Caco-2 (cell line): ENCODE results near the gene BHLHE23. TPM values are rescaled to one million over a fixed set of nuclear protein-coding genes. Genes with fewer than 3 reads are reported as not detected.
A peak's percentile ranks its signal among the peaks of the same experiment; 100 is the strongest.

Experiments
- BruUV-seq: library from RNA; stranded (reverse); fragments of 400-500 nt; replicated peaks from 2 replicates; lab custom pipeline; 2021; lab: Mats Ljungman, UMichigan
- CTCF ChIA-PET: fragments of 300-600 bp; sonication (Branson Sonifier 250); formaldehyde crosslinking; loops from one replicate; lab custom pipeline; 2022; ENCODE audit warnings: antibody characterized with exemption; lab: Charles Lee
- POLR2A ChIA-PET: fragments of 300-600 bp; sonication (Branson Sonifier 250); formaldehyde crosslinking; loops from one replicate; lab custom pipeline; 2022; ENCODE audit warnings: antibody characterized with exemption; lab: Charles Lee
- DNase-seq, 2 experiments: peaks; one replicate each; pipeline versions ENCODE4 v3.0.0 to v3.0.0-alpha.2; 2020 to 2022
- H3K27me3 ChIP-seq: replicated peaks from 2 replicates; pipeline ENCODE4 v1.6.0; 2011; ENCODE audit warnings: low read length; ENCODE audit not compliant: control insufficient read depth, insufficient read depth
- H3K36me3 ChIP-seq: 2 replicates; pipeline ENCODE4 v1.5.1; 2011; ENCODE audit warnings: low read length; ENCODE audit not compliant: control insufficient read depth, insufficient read depth
- H3K4me1 ChIP-seq: fragments of 250-450 bp; sonication (Bioruptor Pico); 2 replicates; pipeline ENCODE4 v1.5.1; 2020; ENCODE audit warnings: mild to moderate bottlenecking
- H3K4me3 ChIP-seq: 2 replicates; pipeline ENCODE4 v1.5.1; 2011; ENCODE audit warnings: low read depth, mild to moderate bottlenecking, control low read depth, low read length
- H3K9me3 ChIP-seq: fragments of 250-450 bp; sonication (Bioruptor Pico); 2 replicates; pipeline ENCODE4 v1.5.1; 2020; ENCODE audit warnings: mild to moderate bottlenecking, moderate library complexity
- H3K27ac Mint-ChIP-seq: one replicate; pipeline ENCODE4 v1.8.0; 2022; ENCODE audit warnings: mixed read lengths; ENCODE audit not compliant: unreplicated experiment
- H3K27me3 Mint-ChIP-seq: one replicate; pipeline ENCODE4 v1.8.0; 2022; ENCODE audit warnings: mixed read lengths; ENCODE audit not compliant: insufficient read depth, unreplicated experiment
- H3K36me3 Mint-ChIP-seq: one replicate; pipeline ENCODE4 v1.8.0; 2022; ENCODE audit warnings: mild to moderate bottlenecking, mixed read lengths; ENCODE audit not compliant: insufficient read depth, unreplicated experiment
- H3K4me1 Mint-ChIP-seq: one replicate; pipeline ENCODE4 v1.8.0; 2022; ENCODE audit warnings: low read depth, mixed read lengths; ENCODE audit not compliant: unreplicated experiment
- H3K4me3 Mint-ChIP-seq: one replicate; pipeline ENCODE4 v1.8.0; 2022; ENCODE audit warnings: mild to moderate bottlenecking, moderate library complexity, mixed read lengths; ENCODE audit not compliant: unreplicated experiment
- H3K9me3 Mint-ChIP-seq: one replicate; pipeline ENCODE4 v1.8.0; 2022; ENCODE audit warnings: mixed read lengths; ENCODE audit not compliant: unreplicated experiment
- intact Hi-C: fragments of 100-400 bp; cut with micrococcal nuclease; formaldehyde crosslinking; loops from one replicate; pipeline ENCODE4 v1.10.0; 2022; ENCODE audit not compliant: unreplicated experiment
- total RNA-seq: library from RNA; stranded (reverse); gene quantifications from 2 replicates; pipeline ENCODE4 v1.2.3, GENCODE V29; 2022
- TF ChIP-seq, protein P1 (sequence below), 2 experiments: fragments of 200-600 bp in 1 of 2; IDR thresholded peaks; 1 replicate in 1 of 2; 2 replicates in 1 of 2; pipeline versions ENCODE4 v1.5.1 to v1.8.0; 2011 to 2022; ENCODE audit warnings: antibody characterized with exemption in 1 of 2, control low read depth in 1 of 2, inconsistent platforms in 1 of 2, low read depth in 1 of 2, low read length in 1 of 2, mild to moderate bottlenecking in 1 of 2, moderate library complexity in 1 of 2; ENCODE audit not compliant: insufficient read depth in 1 of 2, severe bottlenecking in 1 of 2, unreplicated experiment in 1 of 2

The BHLHE23 gene
- total RNA-seq, 1 experiment from 2014 or later = 0.95 TPM

DNA sequence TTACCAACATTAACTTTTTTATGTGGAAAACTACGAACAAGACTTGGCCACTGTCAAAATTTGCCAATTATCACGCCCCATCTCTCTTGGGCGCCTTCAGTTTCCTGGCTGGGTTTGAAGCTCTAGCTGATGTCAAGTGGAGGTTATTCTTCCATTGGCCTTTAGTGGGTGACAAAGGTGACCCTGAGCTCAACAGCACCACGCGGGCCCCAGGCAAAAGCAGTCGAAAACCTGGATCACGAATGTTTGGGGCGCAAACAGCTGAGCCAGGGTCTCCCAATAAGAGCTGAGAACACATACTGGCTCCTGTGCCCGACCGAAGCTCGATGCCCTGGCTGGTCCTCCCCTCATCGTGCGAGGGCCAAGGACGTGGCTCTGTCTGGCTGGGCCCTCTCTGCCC lies 27.5 kb downstream of the BHLHE23 start:
- H3K27me3 ChIP-seq = no peaks in the 10 kb centered on the region
- TF ChIP-seq, protein P1, sequence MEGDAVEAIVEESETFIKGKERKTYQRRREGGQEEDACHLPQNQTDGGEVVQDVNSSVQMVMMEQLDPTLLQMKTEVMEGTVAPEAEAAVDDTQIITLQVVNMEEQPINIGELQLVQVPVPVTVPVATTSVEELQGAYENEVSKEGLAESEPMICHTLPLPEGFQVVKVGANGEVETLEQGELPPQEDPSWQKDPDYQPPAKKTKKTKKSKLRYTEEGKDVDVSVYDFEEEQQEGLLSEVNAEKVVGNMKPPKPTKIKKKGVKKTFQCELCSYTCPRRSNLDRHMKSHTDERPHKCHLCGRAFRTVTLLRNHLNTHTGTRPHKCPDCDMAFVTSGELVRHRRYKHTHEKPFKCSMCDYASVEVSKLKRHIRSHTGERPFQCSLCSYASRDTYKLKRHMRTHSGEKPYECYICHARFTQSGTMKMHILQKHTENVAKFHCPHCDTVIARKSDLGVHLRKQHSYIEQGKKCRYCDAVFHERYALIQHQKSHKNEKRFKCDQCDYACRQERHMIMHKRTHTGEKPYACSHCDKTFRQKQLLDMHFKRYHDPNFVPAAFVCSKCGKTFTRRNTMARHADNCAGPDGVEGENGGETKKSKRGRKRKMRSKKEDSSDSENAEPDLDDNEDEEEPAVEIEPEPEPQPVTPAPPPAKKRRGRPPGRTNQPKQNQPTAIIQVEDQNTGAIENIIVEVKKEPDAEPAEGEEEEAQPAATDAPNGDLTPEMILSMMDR (IDR thresholded peaks at IDR 0.05; ENCODE audit: insufficient read depth in 1 of 2, low read depth in 1 of 2, low read length in 1 of 2, severe bottlenecking in 1 of 2, unreplicated experiment in 1 of 2) = peak in 1 of 2 experiments; percentile 17
- POLR2A ChIA-PET = no interaction called here
- intact Hi-C loops = no loop called here
- BruUV-seq = no TSS peak
- Mint-ChIP-seq H3K9me3 (no peaks in the 10 kb centered on the region), H3K27me3 (peaks cover 4% of the 10 kb centered on the region), H3K36me3 (no peaks in the 10 kb centered on the region), H3K4me3 (no peak overlapping the region), H3K27ac (no peak overlapping the region), H3K4me1 (no peaks in the 10 kb centered on the region)
- H3K4me3 ChIP-seq = no peak overlapping the region
- no peaks in the 10 kb centered on the region for H3K4me1 ChIP-seq
- CTCF ChIA-PET = interaction anchor here (0.9 to 2.3 kb wide), 4 partner anchors 24 to 185 kb away, joined by 3 to 20 read pairs (median 4); no protein-coding TSS in a partner anchor
- no peaks in the 10 kb centered on the region for H3K36me3 ChIP-seq
- no peak for DNase-seq
- H3K9me3 ChIP-seq = no peaks in the 10 kb centered on the region

DNA sequence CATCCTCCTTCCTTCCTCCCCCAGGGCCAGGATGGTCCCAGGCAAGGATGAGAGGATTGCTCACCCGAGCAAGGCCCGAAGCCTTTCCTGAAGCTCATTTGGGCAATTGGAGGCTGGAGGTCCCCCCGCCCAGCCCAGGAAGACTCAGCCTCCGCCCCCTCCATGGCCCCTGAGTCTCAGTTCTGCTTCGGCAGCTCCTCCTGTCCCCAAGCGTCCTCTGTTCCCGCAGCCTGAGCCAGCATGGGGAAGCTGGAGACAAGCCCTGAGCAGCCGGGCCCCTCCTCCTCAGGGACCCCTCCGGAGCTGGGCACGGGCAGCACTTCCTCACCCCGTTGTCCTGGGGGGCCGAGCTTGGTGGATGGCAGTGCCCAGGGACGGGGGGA lies 28.2 kb downstream of the BHLHE23 start:
- Histone ChIP-seq H3K27me3 (no peaks in the 10 kb centered on the region), H3K4me3 (no peak overlapping the region), H3K36me3 (no peaks in the 10 kb centered on the region), H3K4me1 (no peaks in the 10 kb centered on the region), H3K9me3 (no peaks in the 10 kb centered on the region)
- Mint-ChIP-seq H3K9me3 (no peaks in the 10 kb centered on the region), H3K36me3 (no peaks in the 10 kb centered on the region), H3K4me1 (no peaks in the 10 kb centered on the region), H3K4me3 (no peak overlapping the region), H3K27me3 (peaks cover 4% of the 10 kb centered on the region), H3K27ac (no peak overlapping the region)
- ChIA-PET CTCF (interaction anchor here (1.4 to 2.3 kb wide), 2 partner anchors 23 to 30 kb away, joined by 4 to 20 read pairs; no protein-coding TSS in a partner anchor), POLR2A (no interaction called here)
- TF ChIP-seq, protein P1 (IDR thresholded peaks at IDR 0.05; ENCODE audit: insufficient read depth in 1 of 2, low read depth in 1 of 2, low read length in 1 of 2, severe bottlenecking in 1 of 2, unreplicated experiment in 1 of 2) = no peak
- no TSS peak for BruUV-seq
- no peak for DNase-seq
- intact Hi-C loops = no loop called here

DNA sequence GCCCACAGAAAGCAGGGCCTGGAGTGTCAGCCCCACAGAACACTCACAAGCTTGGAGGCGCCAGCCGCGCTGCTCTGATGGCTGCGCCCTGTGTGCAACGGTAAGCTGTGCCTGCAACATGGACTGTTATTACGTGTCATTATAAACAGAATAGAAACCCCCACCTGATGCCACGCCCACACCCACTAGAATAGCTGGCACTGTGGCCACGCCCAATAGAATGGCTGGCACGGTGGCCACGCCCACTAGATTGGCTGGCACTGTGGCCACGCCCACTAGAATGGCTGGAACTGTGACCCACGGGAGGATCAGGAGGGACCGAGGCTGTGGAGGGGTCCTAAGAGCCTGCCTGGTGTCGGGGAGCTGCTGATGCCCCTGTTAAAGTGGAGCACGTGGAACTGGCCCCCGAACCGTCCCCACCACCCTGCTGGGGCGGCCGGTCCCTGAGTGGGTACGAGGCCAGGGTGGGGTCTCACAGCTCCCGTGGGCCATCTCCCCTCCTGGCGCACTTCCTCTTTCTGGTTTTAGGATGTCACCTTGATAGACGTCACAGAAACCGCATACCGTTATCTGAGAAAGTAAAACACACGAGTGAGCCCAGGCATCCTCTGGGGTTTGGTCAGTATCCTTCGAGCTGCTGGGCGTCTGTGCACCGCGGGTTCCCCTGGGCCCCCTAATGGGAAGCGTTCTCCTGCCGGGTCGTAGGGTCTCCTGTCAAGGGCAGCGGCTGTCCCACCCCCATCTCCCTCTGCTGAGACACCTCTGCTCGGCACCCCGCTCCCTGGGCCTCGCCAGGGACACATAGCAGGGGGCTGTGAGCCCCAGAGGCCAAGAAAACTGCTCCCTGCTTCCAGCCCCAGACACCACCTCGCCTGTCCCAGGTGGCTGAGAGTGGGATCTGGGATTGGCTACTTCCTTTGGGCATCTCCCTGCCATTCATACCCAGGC lies 28.9 kb downstream of the BHLHE23 start:
- no peaks in the 10 kb centered on the region for H3K36me3 ChIP-seq
- DNase-seq = no peak
- intact Hi-C loops = no loop called here
- Mint-ChIP-seq H3K4me3 (no peak overlapping the region), H3K9me3 (no peaks in the 10 kb centered on the region), H3K27me3 (peaks cover 4% of the 10 kb centered on the region), H3K4me1 (no peaks in the 10 kb centered on the region), H3K36me3 (no peaks in the 10 kb centered on the region), H3K27ac (no peak overlapping the region)
- no peak overlapping the region for H3K4me3 ChIP-seq
- no peaks in the 10 kb centered on the region for H3K27me3 ChIP-seq
- no TSS peak for BruUV-seq
- POLR2A ChIA-PET = no interaction called here
- no peaks in the 10 kb centered on the region for H3K9me3 ChIP-seq
- peaks cover 2% of the 10 kb centered on the region for H3K4me1 ChIP-seq
- CTCF ChIA-PET = interaction anchor here (0.8 kb wide), 1 partner anchor 31 kb away, joined by 5 read pairs; no protein-coding TSS in a partner anchor
- TF ChIP-seq, protein P1 (IDR thresholded peaks at IDR 0.05; ENCODE audit: insufficient read depth in 1 of 2, low read depth in 1 of 2, low read length in 1 of 2, severe bottlenecking in 1 of 2, unreplicated experiment in 1 of 2) = no peak
